HCT116 (cell line): ENCODE results near the gene UMODL1. TPM values are rescaled to one million over a fixed set of nuclear protein-coding genes. Genes with fewer than 3 reads are reported as not detected.

ENCODE experiments used
- ATAC-seq: fragments of 200-7000 bp; cut with Tn5 transposase; 2 replicates; pipeline ENCODE4 v1.9.1; 2020; ENCODE audit warnings: mild to moderate bottlenecking, moderate library complexity
- BruUV-seq: library from RNA; stranded (reverse); fragments of 400-500 nt; replicated peaks from 2 replicates; lab custom pipeline; 2021; lab: Mats Ljungman, UMichigan
- CTCF ChIA-PET: fragments of 300-600 bp; sonication (Branson Sonifier 250); formaldehyde crosslinking; loops from one replicate; lab custom pipeline; 2021; ENCODE audit warnings: antibody characterized with exemption; lab: Charles Lee
- POLR2A ChIA-PET: fragments of 300-600, 350-600 bp; sonication (Branson Sonifier 250); formaldehyde crosslinking; loops from one replicate; lab custom pipeline; 2021; ENCODE audit warnings: antibody characterized with exemption; lab: Charles Lee
- RAD21 ChIA-PET, 2 experiments: fragments of 300-600 bp; sonication (Branson Sonifier 250); formaldehyde crosslinking; loops; one replicate each; lab custom pipeline; 2023; ENCODE audit warnings: low total read pairs in 2 of 2; ENCODE audit not compliant: uncharacterized antibody in 2 of 2, unreplicated experiment in 2 of 2, low non-redundant PET in 1 of 2; lab: Charles Lee
- DNase-seq: peaks from one replicate; pipeline ENCODE4 v3.0.0-alpha.2; 2010; ENCODE audit warnings: low read depth, low spot score
- H2AFZ ChIP-seq: fragments of 200-600 bp; shearing (Covaris generic), sonication (generic); 2 replicates; pipeline ENCODE4 v1.6.1; 2017; ENCODE audit warnings: low read depth, mixed run types, mixed read lengths, antibody characterized with exemption, low read length; ENCODE audit not compliant: poor library complexity, severe bottlenecking
- H3K27ac ChIP-seq: 2 replicates; pipeline ENCODE4 v1.5.1; 2012; ENCODE audit warnings: low read depth, low read length
- H3K27me3 ChIP-seq: fragments of 200-600 bp; sonication (generic); 2 replicates; pipeline ENCODE4 v1.6.1; 2016; ENCODE audit warnings: mixed run types, low read length, mixed read lengths; ENCODE audit not compliant: insufficient read depth
- H3K36me3 ChIP-seq, 2 experiments: fragments of 200-500 bp in 1 of 2; fragments of 200-600 bp in 1 of 2; sonication (Bioruptor generic) in 1 of 2; sonication (generic) in 1 of 2; 2 replicates each; pipeline versions ENCODE4 v1.5.1 to v1.6.1; 2014 to 2016; ENCODE audit warnings: low read length in 2 of 2, inconsistent platforms in 1 of 2, mixed read lengths in 1 of 2, mixed run types in 1 of 2; ENCODE audit not compliant: insufficient read depth in 2 of 2, control insufficient read depth in 1 of 2
- H3K4me1 ChIP-seq, 2 experiments: fragments of 200-600 bp in 1 of 2; sonication (generic) in 1 of 2; 2 replicates each; pipeline versions ENCODE4 v1.5.1 to v1.6.1; 2012 to 2017; ENCODE audit warnings: low read length in 2 of 2, inconsistent platforms in 1 of 2, mild to moderate bottlenecking in 1 of 2, mixed read lengths in 1 of 2, mixed run types in 1 of 2, moderate library complexity in 1 of 2; ENCODE audit not compliant: insufficient read depth in 2 of 2, control insufficient read depth in 1 of 2
- H3K4me2 ChIP-seq: fragments of 200-600 bp; sonication (generic); 2 replicates; pipeline ENCODE4 v1.6.1; 2017; ENCODE audit warnings: mixed run types, low read length, mixed read lengths
- H3K4me3 ChIP-seq, 2 experiments: fragments of 200-600 bp in 1 of 2; sonication (generic) in 1 of 2; replicated peaks in 1 of 2; 2 replicates each; pipeline ENCODE4 v1.5.1; 2011 to 2016; ENCODE audit warnings: low read length in 2 of 2, control low read depth in 1 of 2, low read depth in 1 of 2, mild to moderate bottlenecking in 1 of 2, mixed read lengths in 1 of 2, mixed run types in 1 of 2
- H3K79me2 ChIP-seq: fragments of 200-600 bp; sonication (generic); 2 replicates; pipeline ENCODE4 v1.6.1; 2017; ENCODE audit warnings: mild to moderate bottlenecking, mixed run types, low read length, moderate library complexity, mixed read lengths; ENCODE audit not compliant: insufficient read depth
- H3K9ac ChIP-seq: fragments of 200-600 bp; sonication (generic); 2 replicates; pipeline ENCODE4 v1.6.1; 2016; ENCODE audit warnings: low read length, mixed read lengths
- H3K9me2 ChIP-seq: fragments of 200-600 bp; sonication (generic), shearing (Covaris generic); 2 replicates; pipeline ENCODE4 v1.6.1; 2017; ENCODE audit warnings: mixed run types, mild to moderate bottlenecking, moderate library complexity; ENCODE audit not compliant: insufficient read depth
- H3K9me3 ChIP-seq, 2 experiments: fragments of 200-500 bp in 1 of 2; fragments of 200-600 bp in 1 of 2; sonication (Bioruptor generic) in 1 of 2; sonication (generic) in 1 of 2; 2 replicates each; pipeline ENCODE4 v1.6.1; 2014 to 2017; ENCODE audit warnings: low read length in 2 of 2, mixed read lengths in 2 of 2, inconsistent platforms in 1 of 2, low read depth in 1 of 2, mild to moderate bottlenecking in 1 of 2, mixed run types in 1 of 2, moderate library complexity in 1 of 2; ENCODE audit not compliant: control insufficient read depth in 1 of 2, insufficient read depth in 1 of 2
- H4K20me1 ChIP-seq: fragments of 200-600 bp; sonication (generic), shearing (Covaris generic); 2 replicates; pipeline ENCODE4 v1.6.1; 2017; ENCODE audit warnings: mixed run types, mild to moderate bottlenecking, moderate library complexity; ENCODE audit not compliant: insufficient read depth
- CEBPB ChIP-seq: IDR thresholded peaks from 2 replicates; pipeline ENCODE4 v1.6.1; 2012; ENCODE audit warnings: low read depth
- CTCF ChIP-seq, 3 experiments: fragments of 200-600 bp in 1 of 3; sonication (generic) in 1 of 3; IDR thresholded peaks in 2 of 3; conservative IDR thresholded peaks in 1 of 3; 2 replicates each; pipeline ENCODE4 v1.5.1; 2012 to 2017; ENCODE audit warnings: low read depth in 2 of 3, low read length in 2 of 3, antibody characterized with exemption in 1 of 3, borderline replicate concordance in 1 of 3, control low read depth in 1 of 3, mild to moderate bottlenecking in 1 of 3, mixed read lengths in 1 of 3, mixed run types in 1 of 3, moderate library complexity in 1 of 3; ENCODE audit not compliant: insufficient read depth in 1 of 3
- ELF1 ChIP-seq: IDR thresholded peaks from 2 replicates; pipeline ENCODE4 v1.6.1; 2012; ENCODE audit warnings: low read depth, borderline replicate concordance
- EZH2 ChIP-seq: fragments of 200-600 bp; sonication (generic); IDR thresholded peaks from 2 replicates; pipeline ENCODE4 v1.6.1; 2017; ENCODE audit warnings: antibody characterized with exemption, mixed run types
- EZH2phosphoT487 ChIP-seq: fragments of 200-600 bp; IDR thresholded peaks from 2 replicates; pipeline ENCODE4 v1.6.1; 2018; ENCODE audit warnings: antibody characterized with exemption, borderline replicate concordance
- FOSL1 ChIP-seq: IDR thresholded peaks from 2 replicates; pipeline ENCODE4 v1.6.1; 2012; ENCODE audit warnings: low read depth
- JUND ChIP-seq: IDR thresholded peaks from 2 replicates; pipeline ENCODE4 v1.6.1; 2012
- MAX ChIP-seq: IDR thresholded peaks from 2 replicates; pipeline ENCODE4 v1.6.1; 2012
- POLR2A ChIP-seq: IDR thresholded peaks from 2 replicates; pipeline ENCODE4 v1.7.0; 2011; ENCODE audit warnings: borderline replicate concordance; ENCODE audit not compliant: insufficient read depth, insufficient read length; ENCODE audit errors: extremely low read depth
- POLR2AphosphoS5 ChIP-seq: IDR thresholded peaks from 2 replicates; pipeline ENCODE4 v1.6.1; 2011; ENCODE audit warnings: mild to moderate bottlenecking, low read depth, low read length, moderate library complexity
- REST ChIP-seq: IDR thresholded peaks from 2 replicates; pipeline ENCODE4 v1.6.1; 2012; ENCODE audit warnings: low read depth
- SP1 ChIP-seq: IDR thresholded peaks from 2 replicates; pipeline ENCODE4 v1.6.1; 2012; ENCODE audit warnings: low read depth
- SRF ChIP-seq: IDR thresholded peaks from 2 replicates; pipeline ENCODE4 v1.6.1; 2012; ENCODE audit warnings: low read depth
- TCF7L2 ChIP-seq: IDR thresholded peaks from 2 replicates; pipeline ENCODE4 v1.7.0; 2011; ENCODE audit warnings: borderline replicate concordance, inconsistent platforms; ENCODE audit not compliant: insufficient read depth, insufficient read length; ENCODE audit errors: extremely low read depth
- YY1 ChIP-seq: IDR thresholded peaks from 2 replicates; pipeline ENCODE4 v1.6.1; 2011; ENCODE audit warnings: low read length, low read depth, moderate library complexity, mild to moderate bottlenecking; ENCODE audit not compliant: insufficient replicate concordance; ENCODE audit errors: extremely low read depth
- ZBTB33 ChIP-seq: IDR thresholded peaks from 2 replicates; pipeline ENCODE4 v1.6.1; 2011; ENCODE audit warnings: mild to moderate bottlenecking, low read length, moderate library complexity; ENCODE audit not compliant: insufficient replicate concordance; ENCODE audit errors: extremely low read depth
- ZFX ChIP-seq: fragments of 450-650 bp; IDR thresholded peaks from 2 replicates; pipeline ENCODE4 v1.6.1; 2017
- ZNF274 ChIP-seq: fragments of 200-500 bp; sonication (Bioruptor generic); IDR thresholded peaks from 2 replicates; pipeline ENCODE4 v1.6.1; 2014; ENCODE audit warnings: mild to moderate bottlenecking, low read depth, low read length, inconsistent platforms
- intact Hi-C: fragments of 100-400 bp; cut with micrococcal nuclease; formaldehyde crosslinking; loops from 2 replicates; pipeline ENCODE4 v1.10.0; 2022
- total RNA-seq: library from RNA; stranded (reverse); gene quantifications from one replicate; pipeline ENCODE4 v1.2.1, GENCODE V29; 2021; ENCODE audit not compliant: unreplicated experiment

Gene UMODL1
- total RNA-seq, 1 experiment from 2014 or later, result not detected

- no peak for TF ChIP-seq ZBTB33
- no peak for TF ChIP-seq CEBPB
- no peak for TF ChIP-seq EZH2phosphoT487
- no peak for TF ChIP-seq YY1
- TF ChIP-seq JUND, result no peak
Observed at GRCh38 chr21:42121794-42122193, 50.7 kb downstream of the UMODL1 start (continued).

GRCh38 chr21:42122398-42122797, 51.3 kb downstream of the UMODL1 start:
- no peaks in the 10 kb centered on the region for H3K9me2 ChIP-seq
- H3K27me3 ChIP-seq, result peaks cover 15% of the 10 kb centered on the region; the same call in 1 of the 2 replicates
- no peak overlapping the region for H3K9ac ChIP-seq
- POLR2A ChIA-PET, result no interaction called here
- no peak for TF ChIP-seq POLR2AphosphoS5
- no peak for TF ChIP-seq JUND
- TF ChIP-seq CEBPB, result no peak
- TF ChIP-seq REST, result no peak
- TF ChIP-seq YY1, result no peak
- no peak for TF ChIP-seq ZFX
- TF ChIP-seq ZNF274, result no peak
- TF ChIP-seq FOSL1, result no peak
- TF ChIP-seq SRF, result no peak
- no peak for TF ChIP-seq CTCF (IDR thresholded peaks at IDR 0.05 in 2 of 3, conservative IDR thresholded peaks at IDR 0.05 in 1 of 3; ENCODE audit: borderline replicate concordance in 1 of 3, insufficient read depth in 1 of 3, low read depth in 2 of 3, low read length in 2 of 3)
- no peak for TF ChIP-seq SP1
- no peak for TF ChIP-seq ELF1
- no peak for TF ChIP-seq POLR2A
- TF ChIP-seq TCF7L2, result no peak
- TF ChIP-seq MAX, result no peak
- no peak for TF ChIP-seq EZH2
- TF ChIP-seq, all 23 proteins: peak for 0
- ChIA-PET RAD21 (no interaction called here), CTCF (no interaction called here)
- H3K9me3 ChIP-seq, result no peaks in the 10 kb centered on the region
- DNase-seq, result no peak
- peaks cover 7 to 12% of the 10 kb centered on the region in 2 experiments; a peak in 3 of 4 replicates for H3K4me1 ChIP-seq
- intact Hi-C loops, result no loop called here
- H4K20me1 ChIP-seq, result no peaks in the 10 kb centered on the region
- no TSS peak for BruUV-seq
- H3K27ac ChIP-seq, result no peak overlapping the region
- H3K4me2 ChIP-seq, result no peak overlapping the region
- H3K4me3 ChIP-seq, result no peak overlapping the region
- ATAC-seq, result no peak
- H3K79me2 ChIP-seq, result no peaks in the 10 kb centered on the region
- H2AFZ ChIP-seq, result no peak overlapping the region
- H3K36me3 ChIP-seq, result no peaks in the 10 kb centered on the region
